Thoracic aorta (tissue), 2 donors: Measurements from ENCODE around the gene RNF25. TPM values are rescaled to one million over a fixed set of nuclear protein-coding genes. Genes with fewer than 3 reads are reported as not detected.
A peak's percentile ranks its signal among the peaks of the same experiment; 100 is the strongest.
"Not testable (repeated sequence)": the region's sequence is repeated elsewhere in the genome, so short reads cannot be mapped to it uniquely, and the experiment has no call there.

Source experiments
- ATAC-seq: fragments of 150-250 bp; one replicate; pipeline ENCODE4 v1.8.0; 2017; ENCODE audit warnings: low read depth; ENCODE audit not compliant: insufficient number of reproducible peaks, low FRiP score
- DNase-seq: peaks from one replicate; pipeline ENCODE4 v3.0.0-alpha.2; 2020; ENCODE audit warnings: low spot score
- H3K27ac ChIP-seq, 2 donors: fragments of 200-600 bp; sonication (generic); 1 replicate in 1 of 2; 2 replicates in 1 of 2; pipeline ENCODE4 v1.5.1; 2016; ENCODE audit warnings: mild to moderate bottlenecking in 2 of 2, moderate library complexity in 2 of 2
- H3K27me3 ChIP-seq: fragments of 200-600 bp; sonication (generic); replicated peaks from 2 replicates; pipeline ENCODE4 v1.6.0; 2016; ENCODE audit warnings: mild to moderate bottlenecking; ENCODE audit not compliant: insufficient read depth
- H3K36me3 ChIP-seq: fragments of 200-600 bp; sonication (generic); one replicate; pipeline ENCODE4 v1.5.1; 2016
- H3K4me1 ChIP-seq, 2 donors: fragments of 200-600 bp; sonication (generic); 1 replicate in 1 of 2; 2 replicates in 1 of 2; pipeline versions ENCODE4 v1.5.1 to v1.6.0; 2016; ENCODE audit warnings: low read depth in 2 of 2, mild to moderate bottlenecking in 1 of 2; ENCODE audit not compliant: control insufficient read depth in 1 of 2
- H3K4me3 ChIP-seq: fragments of 200-600 bp; sonication (generic); 2 replicates; pipeline ENCODE4 v1.5.1; 2016; ENCODE audit warnings: mild to moderate bottlenecking
- H3K9me3 ChIP-seq: fragments of 200-600 bp; sonication (generic); 2 replicates; pipeline ENCODE4 v1.5.1; 2016
- CTCF ChIP-seq: fragments of 200-600 bp; sonication (generic); IDR thresholded peaks from one replicate; pipeline ENCODE4 v1.5.1; 2019; ENCODE audit warnings: antibody characterized with exemption
- total RNA-seq, 2 donors: library from RNA; depleted of rRNA; stranded (reverse); fragments of >200 nt; gene quantifications; one replicate each; pipeline versions ENCODE4 v1.1.0 to v1.2.3, GENCODE V29; 2016

The RNF25 gene
- total RNA-seq, 2 donors from 2014 or later: 19.0 to 30.3 TPM

GRCh38 chr2:218698885-218699284 is 27.1 kb upstream of the RNF25 start:
- H3K27me3 ChIP-seq: no peaks in the 10 kb centered on the region
- H3K4me1 ChIP-seq: no peaks in the 10 kb centered on the region
- H3K36me3 ChIP-seq: peaks cover 40% of the 10 kb centered on the region
- ATAC-seq (no peak), DNase-seq (no peak)
- H3K27ac ChIP-seq: no peak overlapping the region
- no peak overlapping the region for H3K4me3 ChIP-seq
- no peak for TF ChIP-seq CTCF
- no peaks in the 10 kb centered on the region for H3K9me3 ChIP-seq

GRCh38 chr2:218694405-218695145 is 22.8 kb upstream of the RNF25 start:
- Histone ChIP-seq H3K4me3 (no peak overlapping the region), H3K36me3 (peaks cover 52% of the 10 kb centered on the region), H3K9me3 (no peaks in the 10 kb centered on the region), H3K27me3 (no peaks in the 10 kb centered on the region), H3K27ac (no peak overlapping the region), H3K4me1 (peaks cover 13 to 17% of the 10 kb centered on the region in 2 donors)
- no peak for ATAC-seq
- TF ChIP-seq CTCF: no peak
- DNase-seq: no peak

GRCh38 chr2:218691234-218691633 is 19.4 kb upstream of the RNF25 start:
- peaks cover 13 to 20% of the 10 kb centered on the region in 2 donors for H3K4me1 ChIP-seq

GRCh38 chr2:218687400-218688060 is 15.7 kb upstream of the RNF25 start:
- H3K9me3 ChIP-seq, H3K27ac ChIP-seq, H3K27me3 ChIP-seq, H3K4me3 ChIP-seq, ATAC-seq: not testable (repeated sequence)
- peak; percentile 16 for DNase-seq
- peak; percentile 79 for TF ChIP-seq CTCF
- H3K36me3 ChIP-seq: peaks cover 14% of the 10 kb centered on the region
- peaks cover 13 to 20% of the 10 kb centered on the region in 2 donors for H3K4me1 ChIP-seq

More at GRCh38 chr2:218691234-218691633, 19.4 kb upstream of the RNF25 start:
- no peak for TF ChIP-seq CTCF
- Histone ChIP-seq H3K27ac (peak overlapping the region; percentile 33 to 79), H3K36me3 (peaks cover 37% of the 10 kb centered on the region), H3K4me3 (no peak overlapping the region), H3K27me3 (no peaks in the 10 kb centered on the region), H3K9me3 (no peaks in the 10 kb centered on the region)
- ATAC-seq: peak; percentile 81
- DNase-seq: no peak

GRCh38 chr2:218680061-218680460 is 8.3 kb upstream of the RNF25 start:
- Histone ChIP-seq H3K27ac (no peak overlapping the region), H3K9me3 (no peaks in the 10 kb centered on the region), H3K4me3 (no peak overlapping the region), H3K27me3 (no peaks in the 10 kb centered on the region), H3K36me3 (peaks cover 14% of the 10 kb centered on the region), H3K4me1 (no peaks in the 10 kb centered on the region)
- DNase-seq: no peak
- no peak for ATAC-seq
- TF ChIP-seq CTCF: no peak
